Stimulated activated CD8-positive, alpha-beta memory T cell treated with anti-CD3 and anti-CD28 coated beads, Interleukin-2, amount 100 ng/mL, for 1 hour (primary cell): ENCODE results near the gene RBM26.

Experiments
- DNase-seq, 2 donors: peaks; one replicate each; pipeline ENCODE4 v3.0.0-alpha.2; 2020; ENCODE audit warnings: low read depth in 2 of 2

Gene RBM26

GRCh38 chr13:79338343-79338742 lies 67.7 kb downstream of the RBM26 start:
- no peak for DNase-seq

- no peak for DNase-seq
These were observed 69.1 kb downstream of the RBM26 start for GRCh38 chr13:79336966-79337365.

DNA sequence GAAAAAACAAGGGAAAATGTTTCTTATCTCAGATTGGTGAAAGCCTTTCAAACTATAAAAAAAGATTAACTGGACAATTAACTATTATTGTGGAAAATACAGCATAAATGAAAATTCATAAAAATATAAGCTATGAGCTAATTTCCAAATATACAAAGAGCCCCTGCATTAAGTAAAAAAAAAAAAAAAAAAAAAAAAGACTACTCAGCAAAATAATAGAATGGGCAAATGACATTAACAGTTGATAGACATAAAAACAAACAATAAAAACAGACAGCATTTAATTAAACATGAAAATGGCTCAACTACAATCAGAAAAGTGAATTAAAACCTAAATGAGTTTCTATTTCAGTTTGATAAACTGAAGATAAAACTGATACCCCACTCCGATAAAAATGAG lies 77.5 kb downstream of the RBM26 start:
- no peak for DNase-seq

- DNase-seq = no peak
These were observed 85.6 kb downstream of the RBM26 start for GRCh38 chr13:79320433-79320832.

DNA sequence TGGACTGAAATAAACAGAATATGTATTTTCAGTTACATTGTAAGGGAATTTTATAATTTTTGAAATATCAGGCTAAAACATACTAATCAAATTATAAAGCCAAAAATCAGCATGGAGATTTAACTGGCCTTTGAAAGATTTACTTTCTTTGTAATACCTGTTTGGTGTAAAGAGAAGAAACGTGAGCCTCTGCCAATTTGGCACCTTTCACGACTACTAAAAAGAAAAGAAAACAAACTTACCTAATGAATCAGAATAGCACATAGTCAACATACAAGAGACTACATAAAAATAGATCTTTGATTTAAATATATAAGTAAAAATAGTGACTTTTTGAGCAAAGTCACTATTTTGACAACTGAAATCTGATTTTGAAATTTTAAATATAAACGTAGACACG lies 87.4 kb downstream of the RBM26 start:
- DNase-seq = no peak

DNA sequence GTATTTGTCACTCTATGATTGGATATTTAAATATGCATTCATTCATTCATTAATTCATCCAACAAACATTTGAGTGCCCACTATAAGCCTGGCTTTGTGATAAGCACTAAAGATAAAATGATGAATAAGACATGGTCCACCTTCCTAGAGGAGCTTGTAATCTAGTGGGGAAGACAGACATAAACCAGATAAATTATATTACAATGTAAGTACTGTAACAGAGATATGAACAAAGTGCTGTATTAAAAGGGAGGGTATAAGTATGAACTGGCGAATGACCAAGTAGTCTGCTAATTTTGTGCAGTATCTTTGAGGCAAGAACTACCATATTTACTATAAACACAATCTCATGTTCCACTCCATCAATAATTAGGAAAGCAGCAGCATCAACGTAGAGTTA lies 88.2 kb downstream of the RBM26 start:
- no peak for DNase-seq

GRCh38 chr13:79314652-79315051 lies 91.4 kb downstream of the RBM26 start:
- DNase-seq = no peak

DNA sequence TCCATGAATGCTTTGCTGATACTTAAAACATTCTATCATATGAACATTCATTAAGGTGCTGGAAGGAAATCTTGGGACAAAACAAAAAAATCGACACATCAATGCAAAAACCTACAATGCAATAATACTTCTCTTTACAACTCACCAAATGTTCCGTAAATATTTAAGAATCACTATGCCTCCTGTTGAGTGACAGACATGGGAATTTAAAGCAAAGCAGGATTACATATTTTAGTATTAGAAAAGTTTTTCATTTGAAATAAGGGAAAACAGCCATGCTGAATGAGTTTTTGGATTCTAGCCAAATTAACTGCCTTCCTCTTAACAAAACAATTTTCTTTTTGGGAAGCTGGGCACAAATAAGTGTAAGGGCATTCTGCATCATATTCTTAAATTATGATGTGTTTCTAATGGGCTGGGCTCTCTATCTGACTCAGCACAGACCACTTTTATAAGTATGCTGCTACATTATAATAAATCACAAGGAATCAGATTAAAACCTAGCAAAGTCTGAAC lies 93.7 kb downstream of the RBM26 start:
- no peak for DNase-seq

GRCh38 chr13:79311386-79311785 lies 94.7 kb downstream of the RBM26 start:
- DNase-seq = no peak

GRCh38 chr13:79309690-79310089 lies 96.4 kb downstream of the RBM26 start:
- no peak for DNase-seq

DNA sequence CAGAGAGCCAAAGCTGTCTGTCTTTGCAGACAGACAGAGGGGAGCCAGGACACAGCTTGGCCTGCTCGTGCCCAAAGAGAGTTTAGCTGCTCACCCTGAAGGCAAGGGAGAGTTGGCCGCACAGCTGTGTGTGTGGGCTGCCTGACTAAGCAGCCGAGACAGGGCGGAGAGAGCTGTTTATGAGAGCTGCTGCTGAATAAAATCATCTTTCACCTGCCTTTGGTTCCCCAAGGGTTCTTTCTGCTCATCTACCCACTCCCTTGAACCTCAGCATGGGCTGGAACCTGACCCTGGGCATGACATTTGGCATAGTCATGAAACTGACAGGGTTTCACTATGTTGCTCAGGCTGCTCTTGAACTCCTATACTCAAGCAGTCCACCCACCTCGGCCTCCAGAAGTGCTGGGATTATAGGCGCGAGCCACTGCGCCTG lies 98.2 kb downstream of the RBM26 start:
- DNase-seq = no peak

DNA sequence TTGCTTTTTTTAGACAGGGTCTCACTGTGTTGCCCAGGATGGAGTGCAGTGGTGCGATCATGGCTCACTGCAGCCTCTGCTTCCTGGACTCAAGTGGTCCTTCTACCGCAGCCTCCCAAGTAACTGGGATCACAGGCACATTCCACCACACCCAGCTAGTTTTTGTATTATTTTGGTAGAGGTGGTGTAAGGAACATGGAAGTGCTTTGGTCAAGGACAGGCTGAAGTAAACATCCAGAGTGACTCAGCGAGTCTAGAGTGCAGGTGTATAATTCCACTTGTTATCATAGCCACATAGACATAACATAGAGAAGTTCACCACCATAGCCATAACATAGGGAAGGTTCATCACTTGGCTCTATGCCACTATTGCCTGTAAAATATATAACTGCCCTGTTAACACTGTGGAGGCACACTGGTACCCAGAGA lies 98.6 kb downstream of the RBM26 start:
- no peak for DNase-seq

- no peak for DNase-seq
These were observed 99.4 kb downstream of the RBM26 start for GRCh38 chr13:79306650-79307049.

GRCh38 chr13:79297128-79297527 lies 108.9 kb downstream of the RBM26 start:
- DNase-seq = no peak

DNA sequence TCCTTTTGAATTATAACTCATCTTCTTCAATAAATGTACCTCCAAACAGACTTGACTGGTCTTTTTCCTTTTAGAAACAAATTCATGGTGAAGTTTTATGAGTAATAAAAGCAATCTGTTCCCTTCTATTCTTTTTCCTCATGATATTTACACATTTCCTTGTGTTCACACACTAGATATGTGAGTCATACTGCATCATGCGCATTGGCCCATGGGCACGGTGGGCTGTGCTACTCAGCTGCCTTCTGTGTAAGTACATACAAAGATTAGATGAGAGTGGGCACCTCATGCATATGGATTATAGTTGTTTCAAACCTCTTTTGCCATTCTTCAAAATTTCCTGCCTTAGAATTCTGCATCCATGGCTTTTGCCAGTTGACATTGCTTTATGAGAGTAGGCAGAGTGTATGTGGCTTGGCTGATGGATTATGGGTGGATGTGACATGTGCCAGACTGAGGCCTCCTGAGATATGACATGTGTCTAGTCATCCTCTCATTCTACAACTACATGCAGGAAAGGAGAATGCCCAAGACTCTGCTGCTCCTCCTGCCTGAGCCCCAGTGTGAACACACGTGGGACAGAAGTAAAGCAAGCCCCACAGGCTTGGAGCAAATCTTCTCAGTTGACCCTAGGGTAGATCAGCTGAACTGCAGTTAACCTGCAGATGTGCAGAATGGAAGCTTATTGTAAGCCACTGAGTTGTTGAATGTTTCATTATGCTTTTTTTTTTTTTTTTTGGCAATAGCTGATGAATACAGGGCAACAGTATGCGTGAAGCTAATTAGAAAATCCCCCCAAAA lies 109.9 kb downstream of the RBM26 start:
- DNase-seq = no peak

GRCh38 chr13:79290595-79291244 lies 115.3 kb downstream of the RBM26 start:
- DNase-seq = no peak

DNA sequence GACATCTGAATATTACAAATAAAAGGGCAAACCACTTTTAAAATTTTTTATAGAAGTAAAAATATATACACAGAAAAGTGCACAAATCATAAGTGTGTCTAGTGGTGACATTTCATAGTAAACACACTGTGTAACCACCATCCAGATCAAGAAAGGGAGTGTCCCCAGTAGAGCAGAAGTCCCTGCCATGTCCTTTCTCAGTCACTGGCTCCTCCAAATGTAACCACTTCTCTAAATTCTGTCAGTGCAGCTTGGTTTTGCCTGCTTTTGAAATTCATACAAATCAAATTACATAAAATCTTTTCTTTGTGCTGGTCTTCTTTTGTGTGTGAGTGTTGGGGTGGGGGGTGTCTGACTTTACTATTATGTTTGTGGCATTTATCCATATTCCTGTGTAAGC lies 116.5 kb downstream of the RBM26 start:
- DNase-seq = no peak

DNA sequence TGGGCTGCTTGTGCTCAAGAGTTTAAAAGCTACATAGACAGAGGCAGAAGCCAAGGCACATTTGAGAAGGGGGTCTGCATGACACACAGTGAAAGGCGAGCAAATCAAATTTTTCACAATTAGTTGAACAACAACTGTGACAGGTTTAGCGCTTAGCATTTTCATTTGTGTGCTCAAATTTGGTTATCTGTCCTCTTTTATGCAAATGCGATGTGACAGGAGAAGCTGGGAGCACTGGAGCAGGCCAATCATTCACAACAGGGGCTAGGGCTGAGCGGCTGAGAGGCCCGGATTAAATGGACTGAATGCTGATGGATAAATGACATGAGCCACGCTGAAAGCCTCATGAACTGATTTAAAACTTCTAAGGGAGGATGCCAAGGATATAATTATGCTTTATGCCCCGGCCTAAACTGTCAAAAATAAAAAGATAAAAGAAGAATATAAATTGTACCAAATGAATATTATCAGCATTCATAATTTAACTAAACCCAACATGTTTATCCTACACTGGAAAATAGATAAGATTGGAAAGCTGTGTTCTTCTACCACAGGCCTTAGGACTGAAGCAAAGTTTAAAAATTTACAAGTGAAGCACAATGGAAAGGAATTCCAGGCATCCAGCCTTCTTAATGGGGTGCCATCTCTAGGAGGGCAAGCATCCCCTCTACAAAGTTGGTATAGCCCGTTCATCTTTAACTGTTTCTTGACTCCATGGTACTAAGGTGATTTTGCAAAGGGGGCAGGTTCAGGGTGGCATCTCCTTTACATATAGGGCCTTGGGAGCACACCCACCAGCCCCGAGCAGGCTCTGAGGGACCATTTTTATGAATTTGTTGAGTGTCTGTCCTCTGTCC lies 117.9 kb downstream of the RBM26 start:
- no peak for DNase-seq

DNA sequence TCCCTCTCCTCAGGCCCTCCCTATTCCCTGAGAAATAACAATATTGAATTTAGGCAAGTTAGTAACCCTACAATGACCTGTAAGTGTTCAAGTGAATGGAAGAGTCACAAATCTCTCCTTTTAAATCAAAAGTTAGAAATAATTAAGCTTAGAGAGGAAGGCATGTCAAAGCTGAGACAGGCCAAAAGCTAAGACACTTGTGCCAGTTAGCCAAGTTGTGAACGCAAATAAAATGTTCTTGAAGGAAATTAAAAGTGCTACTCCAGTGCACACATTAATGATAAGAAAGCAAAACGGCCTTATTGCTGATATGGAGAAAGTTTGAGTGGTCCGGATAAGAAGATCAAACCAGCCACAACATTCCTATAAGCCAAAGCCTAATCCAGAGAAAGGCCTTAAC lies 120.9 kb downstream of the RBM26 start:
- no peak for DNase-seq

- no peak for DNase-seq
These were observed 122.3 kb downstream of the RBM26 start for GRCh38 chr13:79283742-79284141.

- no peak for DNase-seq
These were observed 123.1 kb downstream of the RBM26 start for GRCh38 chr13:79282976-79283375.

- no peak for DNase-seq
These were observed 123.5 kb downstream of the RBM26 start for GRCh38 chr13:79282508-79282907.
